ENCODE data around the gene NOTCH3.
A peak's percentile ranks its signal among the peaks of the same experiment; 100 is the strongest.

- TF ChIP-seq, protein P1, sequence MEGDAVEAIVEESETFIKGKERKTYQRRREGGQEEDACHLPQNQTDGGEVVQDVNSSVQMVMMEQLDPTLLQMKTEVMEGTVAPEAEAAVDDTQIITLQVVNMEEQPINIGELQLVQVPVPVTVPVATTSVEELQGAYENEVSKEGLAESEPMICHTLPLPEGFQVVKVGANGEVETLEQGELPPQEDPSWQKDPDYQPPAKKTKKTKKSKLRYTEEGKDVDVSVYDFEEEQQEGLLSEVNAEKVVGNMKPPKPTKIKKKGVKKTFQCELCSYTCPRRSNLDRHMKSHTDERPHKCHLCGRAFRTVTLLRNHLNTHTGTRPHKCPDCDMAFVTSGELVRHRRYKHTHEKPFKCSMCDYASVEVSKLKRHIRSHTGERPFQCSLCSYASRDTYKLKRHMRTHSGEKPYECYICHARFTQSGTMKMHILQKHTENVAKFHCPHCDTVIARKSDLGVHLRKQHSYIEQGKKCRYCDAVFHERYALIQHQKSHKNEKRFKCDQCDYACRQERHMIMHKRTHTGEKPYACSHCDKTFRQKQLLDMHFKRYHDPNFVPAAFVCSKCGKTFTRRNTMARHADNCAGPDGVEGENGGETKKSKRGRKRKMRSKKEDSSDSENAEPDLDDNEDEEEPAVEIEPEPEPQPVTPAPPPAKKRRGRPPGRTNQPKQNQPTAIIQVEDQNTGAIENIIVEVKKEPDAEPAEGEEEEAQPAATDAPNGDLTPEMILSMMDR (conservative IDR thresholded peaks at IDR 0.05 in 1 of 2, IDR thresholded peaks at IDR 0.05 in 1 of 2; ENCODE audit: low read depth in 1 of 2, low read length in 2 of 2), result peak; percentile 14 to 18
- TF ChIP-seq EZH2 (IDR thresholded peaks at IDR 0.05; ENCODE audit: low read length, missing control alignments), result no peak
Measured at GRCh38 chr19:15173746-15174404, 26.9 kb downstream of the NOTCH3 start.
